ENCODE data around the gene PA2G4. TPM values are rescaled to one million over a fixed set of nuclear protein-coding genes. Genes with fewer than 3 reads are reported as not detected.

PA2G4 gene
- total and polyA plus RNA-seq, 2 of the 4 experiments (the other 2 are of a cell fraction) = 158 to 198 TPM

- Histone ChIP-seq H3K27ac (ENCODE audit: insufficient read depth, low read length) (no peak overlapping the region), H3K4me3 (ENCODE audit: insufficient read depth, low read depth, low read length) (no peak overlapping the region), H3K27me3 (ENCODE audit: control insufficient read depth, insufficient read depth, low read length) (peaks cover 31% of the 10 kb centered on the region), H3K23ac (ENCODE audit: low read depth, low read length) (no peak overlapping the region), H2BK120ac (ENCODE audit: low read depth, low read length) (no peak overlapping the region), H3K79me1 (ENCODE audit: low read depth in 1 of 2, low read length in 2 of 2) (no peaks in the 10 kb centered on the region), H3K4ac (ENCODE audit: low read depth, low read length) (no peak overlapping the region), H2BK20ac (ENCODE audit: low read depth, low read length) (no peak overlapping the region), H3K36me3 (ENCODE audit: control insufficient read depth, insufficient read depth, low read length) (no peaks in the 10 kb centered on the region), H4K20me1 (ENCODE audit: insufficient read depth, low read length) (no peaks in the 10 kb centered on the region; the same call in 1 of the 2 replicates), H4K5ac (ENCODE audit: low read depth, low read length) (no peak overlapping the region), H3K56ac (ENCODE audit: extremely low read depth, insufficient read depth, low read length) (no peak overlapping the region), H3K9ac (ENCODE audit: low read depth, low read length) (no peak overlapping the region), H2AK5ac (ENCODE audit: low read depth, low read length) (no peak overlapping the region), H4K91ac (ENCODE audit: insufficient read depth, low read depth, low read length) (no peak overlapping the region), H3K14ac (replicated peaks; ENCODE audit: low read depth, low read length) (no peak overlapping the region), H3K4me2 (ENCODE audit: low read depth, low read length) (no peak overlapping the region), H3K4me1 (ENCODE audit: control insufficient read depth, insufficient read depth, low read length) (peaks cover 4% of the 10 kb centered on the region; the same call in 1 of the 2 replicates), H2AK9ac (replicated peaks; ENCODE audit: low read depth, low read length, poor library complexity) (no peak overlapping the region), H2BK15ac (ENCODE audit: low read depth, low read length) (no peak overlapping the region), H3K9me3 (ENCODE audit: control insufficient read depth, insufficient read depth, low read length) (no peaks in the 10 kb centered on the region), H2BK5ac (ENCODE audit: low read depth, low read length, poor library complexity, severe bottlenecking) (no peak overlapping the region), H3K18ac (ENCODE audit: low read depth, low read length) (no peak overlapping the region), H4K8ac (ENCODE audit: low read depth in 2 of 2, low read length in 2 of 2) (peak overlapping the region in 1 of 2 experiments; percentile 49; a peak in 1 of 4 replicates), H3K9me1 (ENCODE audit: insufficient read depth, low read length) (0 out of 2 replicates have a peak, but pooled peaks cover 3% of the 10 kb centered on the region), H2AFZ (replicated peaks; ENCODE audit: low read length, poor library complexity) (peak overlapping the region; percentile 100)
- TF ChIP-seq FOS (IDR thresholded peaks at IDR 0.05; ENCODE audit: low read depth, low read length) (no peak), MXI1 (IDR thresholded peaks at IDR 0.05; ENCODE audit: borderline replicate concordance, low read depth, low read length) (no peak), RFX5 (IDR thresholded peaks at IDR 0.05; ENCODE audit: low read depth, low read length) (no peak), ELK1 (IDR thresholded peaks at IDR 0.05; ENCODE audit: borderline replicate concordance, low read depth, low read length) (no peak), MAFK (IDR thresholded peaks at IDR 0.05; ENCODE audit: low read depth, low read length) (no peak), RCOR1 (IDR thresholded peaks at IDR 0.05; ENCODE audit: insufficient replicate concordance, low read length) (no peak), POLR2A (IDR thresholded peaks at IDR 0.05; ENCODE audit: low read depth, low read length) (no peak), BHLHE40 (IDR thresholded peaks at IDR 0.05; ENCODE audit: low read depth, low read length) (no peak), CTCF (conservative IDR thresholded peaks at IDR 0.05; ENCODE audit: low read depth, low read length) (no peak), USF2 (IDR thresholded peaks at IDR 0.05; ENCODE audit: low read depth, low read length) (no peak), CEBPB (IDR thresholded peaks at IDR 0.05; ENCODE audit: low read depth, low read length) (no peak), RAD21 (IDR thresholded peaks at IDR 0.05; ENCODE audit: low read length) (no peak), CHD1 (IDR thresholded peaks at IDR 0.05; ENCODE audit: low read depth, low read length) (no peak), MAZ (IDR thresholded peaks at IDR 0.05; ENCODE audit: borderline replicate concordance, low read depth, low read length) (no peak), SMC3 (IDR thresholded peaks at IDR 0.05; ENCODE audit: low read depth, low read length) (no peak), NFE2L2 (IDR thresholded peaks at IDR 0.05; ENCODE audit: low read depth, low read length) (no peak)
- POLR2A ChIA-PET (ENCODE audit: unreplicated experiment) = interaction anchor here (0.6 kb wide), 1 partner anchor 82 kb away, joined by 8 read pairs; no protein-coding TSS in a partner anchor
- ATAC-seq (ENCODE audit: low read depth) (no peak), DNase-seq (no peak)
- no TSS peak for BruUV-seq (replicated peaks)
- CTCF ChIA-PET = interaction anchor here (1.3 kb wide), 1 partner anchor 38 kb away, joined by 4 read pairs; the partner anchor contains the start of gene RPL41
- intact Hi-C loops (cut with micrococcal nuclease) = loop anchor here (2.0 kb wide), 1 partner anchor 32 kb away; no protein-coding TSS in a partner anchor
- dilution Hi-C loops (cut with HindIII; ENCODE audit: low sequenced_read_pairs, unreplicated experiment) = no loop called here
- WGBS, 2 experiments (ENCODE audit: extremely low coverage in 2 of 2, insufficient read length in 1 of 2) = no CpG with 5 or more reads among the region's 1 CpG
- in situ Hi-C loops (cut with MboI; ENCODE audit: low sequenced_read_pairs) = no loop called here
Observed at GRCh38 chr12:56078427-56078826, 25.9 kb upstream of the PA2G4 start.
